ENCODE measurements around the gene GMIP.

GMIP gene

DNA sequence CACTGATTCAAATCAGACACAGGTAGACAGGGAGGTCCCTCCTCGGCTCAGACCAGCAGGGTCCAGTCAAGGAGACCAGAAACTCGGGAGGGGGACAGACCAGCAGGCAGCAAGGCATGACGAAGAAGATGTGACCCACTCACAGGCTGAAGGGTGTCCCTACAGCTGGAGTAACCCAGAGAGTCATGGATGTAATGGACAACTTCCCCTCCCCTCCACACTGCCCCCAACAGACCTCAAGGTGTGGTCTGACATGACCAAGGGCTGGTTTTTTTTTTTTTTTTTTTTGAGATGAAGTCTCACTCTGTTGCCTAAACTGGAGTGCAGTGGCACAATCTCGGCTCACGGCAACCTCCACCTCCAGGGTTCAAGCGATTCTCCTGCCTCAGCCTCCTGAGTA is 59.1 kb downstream of the GMIP start:
- Mint-ChIP-seq H3K27ac (peak overlapping the region in 1 of 2 donors; percentile 76), H3K27me3 (no peaks in the 10 kb centered on the region), H3K4me3 (no peak overlapping the region), H3K4me1 (peaks cover 53% of the 10 kb centered on the region), H3K9me3 (no peaks in the 10 kb centered on the region)
- DNase-seq = no peak
- ATAC-seq = no peak

DNA sequence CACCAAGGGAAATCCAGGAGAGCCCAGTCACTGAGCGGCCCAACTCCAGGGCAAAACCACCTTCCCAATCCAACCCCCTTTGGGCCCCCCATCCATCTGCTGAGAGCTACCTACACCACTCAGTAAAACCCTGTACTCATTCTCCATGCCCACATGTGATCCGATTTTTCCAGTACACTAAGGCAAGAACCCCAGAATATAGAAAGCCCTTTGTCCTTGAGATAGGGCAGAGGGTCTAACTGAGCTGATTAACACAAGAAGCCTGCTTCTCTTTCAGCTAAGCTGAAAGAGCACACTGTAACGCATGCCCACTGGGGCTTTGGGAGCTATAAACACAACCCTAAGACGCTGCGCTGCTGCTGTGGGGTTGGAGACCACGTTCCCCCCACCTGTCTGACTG is 61.0 kb downstream of the GMIP start:
- ATAC-seq (no peak), DNase-seq (no peak)
- no peaks in the 10 kb centered on the region for H3K27me3 Mint-ChIP-seq
- peaks cover 37% of the 10 kb centered on the region for H3K4me1 Mint-ChIP-seq
- H3K27ac Mint-ChIP-seq = peak overlapping the region in 1 of 2 donors; percentile 42
- H3K9me3 Mint-ChIP-seq = no peaks in the 10 kb centered on the region
- H3K4me3 Mint-ChIP-seq = no peak overlapping the region

DNA sequence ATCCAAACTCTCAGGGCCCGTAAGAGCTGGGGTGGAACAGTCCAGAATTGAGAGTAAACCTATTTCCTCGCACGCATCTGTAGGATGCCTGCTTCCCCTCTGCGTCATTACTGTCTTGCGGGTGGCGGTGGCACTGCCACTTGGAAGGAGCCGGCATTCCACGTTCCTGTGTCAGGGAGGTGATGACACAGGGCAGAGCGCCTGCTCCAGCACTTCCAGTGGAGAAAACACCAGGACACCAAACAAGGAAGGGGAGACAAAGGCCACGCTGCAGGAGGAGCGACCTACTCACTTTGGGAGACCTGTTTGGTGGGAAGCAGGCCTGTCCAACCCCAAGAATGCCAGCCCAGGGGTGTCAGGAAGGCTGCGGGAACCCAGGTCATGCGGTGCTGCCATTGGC is 62.1 kb downstream of the GMIP start:
- peak overlapping the region in 1 of 2 donors; percentile 92 for H3K27ac Mint-ChIP-seq
- DNase-seq = no peak
- H3K4me3 Mint-ChIP-seq = no peak overlapping the region
- peaks cover 37% of the 10 kb centered on the region for H3K4me1 Mint-ChIP-seq
- no peaks in the 10 kb centered on the region for H3K9me3 Mint-ChIP-seq
- ATAC-seq = no peak
- no peaks in the 10 kb centered on the region for H3K27me3 Mint-ChIP-seq

DNA sequence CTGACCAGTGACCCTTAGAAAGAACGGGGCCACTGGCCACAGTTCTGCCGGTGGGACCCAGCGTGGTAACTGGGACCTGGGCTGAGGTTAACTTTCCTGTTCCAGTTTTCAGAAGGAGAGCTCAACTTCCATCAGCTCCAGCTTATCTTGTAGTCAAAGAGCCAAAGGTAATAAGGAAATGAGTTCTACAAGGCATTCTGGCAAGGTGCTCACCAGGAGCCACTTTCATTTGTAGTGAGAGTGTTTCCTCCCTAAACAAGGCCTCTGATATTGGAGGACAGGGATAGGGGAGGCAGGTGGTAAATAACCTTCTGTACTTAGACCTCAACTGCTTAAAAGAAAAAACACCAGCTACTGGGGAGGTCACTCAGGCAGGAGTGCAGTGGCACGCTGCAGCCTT is 63.0 kb downstream of the GMIP start:
- ATAC-seq (no peak), DNase-seq (no peak)
- H3K27me3 Mint-ChIP-seq = no peaks in the 10 kb centered on the region
- peak overlapping the region in 1 of 2 donors; percentile 74 for H3K27ac Mint-ChIP-seq
- no peaks in the 10 kb centered on the region for H3K9me3 Mint-ChIP-seq
- peaks cover 40% of the 10 kb centered on the region for H3K4me1 Mint-ChIP-seq
- H3K4me3 Mint-ChIP-seq = no peak overlapping the region

DNA sequence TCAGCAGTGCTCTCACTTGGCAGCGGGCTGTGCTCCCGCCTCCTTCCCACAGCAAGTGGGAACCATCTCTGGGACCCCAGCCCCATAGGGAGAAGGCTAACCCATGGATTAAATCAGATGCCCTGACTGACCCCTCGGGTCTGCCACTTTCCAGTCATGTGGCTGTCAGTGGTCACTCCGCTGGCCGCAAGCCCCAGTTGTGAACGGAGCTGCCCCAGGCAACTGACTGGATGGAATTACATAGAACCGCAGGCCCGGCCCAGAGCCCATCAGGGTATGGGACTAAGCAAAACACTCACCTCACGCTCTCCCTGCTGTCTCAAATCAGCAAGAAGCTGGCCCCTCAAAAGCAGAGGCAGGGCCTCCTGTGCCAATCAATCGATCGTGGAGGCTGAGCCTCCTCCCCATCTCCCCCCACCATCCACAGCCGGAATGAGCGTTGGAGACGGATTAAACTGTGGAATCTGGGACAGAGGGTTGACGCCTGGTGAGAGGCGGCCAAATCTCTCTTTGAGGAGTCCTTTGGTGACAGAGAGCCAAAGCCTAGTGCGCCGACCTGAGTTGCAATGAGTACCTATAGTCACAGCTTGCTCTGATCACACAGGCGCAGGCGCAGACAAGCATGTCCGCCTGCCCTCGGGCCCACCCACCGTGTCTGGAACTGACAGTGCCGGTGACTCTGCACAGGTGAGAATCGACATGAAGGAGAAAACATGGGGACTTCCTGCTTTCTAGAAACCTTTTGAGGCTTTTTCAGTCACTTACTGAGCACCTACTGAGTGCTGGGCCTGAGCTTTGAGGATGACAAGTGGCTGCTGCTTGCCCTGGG is 63.7 kb downstream of the GMIP start:
- ATAC-seq = no peak
- peak overlapping the region in 1 of 2 donors; percentile 74 for H3K27ac Mint-ChIP-seq
- no peak for DNase-seq
- no peaks in the 10 kb centered on the region for H3K9me3 Mint-ChIP-seq
- no peaks in the 10 kb centered on the region for H3K27me3 Mint-ChIP-seq
- H3K4me3 Mint-ChIP-seq = no peak overlapping the region
- H3K4me1 Mint-ChIP-seq = peaks cover 43% of the 10 kb centered on the region

All from stimulated activated naive CD8-positive, alpha-beta T cell treated with anti-CD3 and anti-CD28 coated beads, Interleukin-15, amount 100 ng/mL, for 72 hours (primary cell).